ENCODE measurements around the gene KRTAP3-1.

DNA sequence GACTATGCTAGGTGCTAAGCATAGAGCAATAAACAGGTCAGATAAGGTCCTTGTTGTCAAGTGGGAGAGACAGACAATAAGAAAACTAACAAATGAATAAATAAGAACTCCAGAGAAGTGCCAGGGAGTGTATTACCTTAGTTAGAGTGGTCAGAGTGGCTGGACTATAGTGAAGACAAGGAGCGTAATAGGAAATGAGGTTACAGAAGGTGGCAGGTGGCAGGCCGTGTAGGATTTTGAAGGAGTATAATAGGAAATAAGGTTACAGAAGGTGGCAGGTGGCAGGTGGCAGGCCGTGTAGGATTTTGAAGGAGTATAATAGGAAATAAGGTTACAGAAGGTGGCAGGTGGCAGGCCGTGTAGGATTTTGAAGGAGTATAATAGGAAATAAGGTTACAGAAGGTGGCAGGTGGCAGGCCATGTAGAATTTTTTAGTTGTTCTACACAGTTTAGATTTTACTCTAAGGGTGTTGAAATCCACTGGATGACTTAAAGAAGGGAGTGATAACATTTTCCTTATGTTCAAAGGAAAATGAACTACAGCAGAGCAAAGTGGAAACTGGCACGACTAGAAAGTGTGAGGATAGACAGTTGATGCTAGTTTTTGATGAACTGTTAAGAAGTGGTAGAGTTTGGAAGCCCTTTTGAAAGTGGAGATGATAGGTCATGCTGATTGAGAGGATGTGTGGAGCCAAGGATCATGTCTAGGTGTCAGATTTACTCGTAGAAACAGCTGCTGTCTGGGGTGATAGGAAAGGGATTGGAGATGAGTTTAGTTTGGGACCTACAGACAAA is 3.6 kb upstream of the KRTAP3-1 start:
- TF ChIP-seq, protein P1, sequence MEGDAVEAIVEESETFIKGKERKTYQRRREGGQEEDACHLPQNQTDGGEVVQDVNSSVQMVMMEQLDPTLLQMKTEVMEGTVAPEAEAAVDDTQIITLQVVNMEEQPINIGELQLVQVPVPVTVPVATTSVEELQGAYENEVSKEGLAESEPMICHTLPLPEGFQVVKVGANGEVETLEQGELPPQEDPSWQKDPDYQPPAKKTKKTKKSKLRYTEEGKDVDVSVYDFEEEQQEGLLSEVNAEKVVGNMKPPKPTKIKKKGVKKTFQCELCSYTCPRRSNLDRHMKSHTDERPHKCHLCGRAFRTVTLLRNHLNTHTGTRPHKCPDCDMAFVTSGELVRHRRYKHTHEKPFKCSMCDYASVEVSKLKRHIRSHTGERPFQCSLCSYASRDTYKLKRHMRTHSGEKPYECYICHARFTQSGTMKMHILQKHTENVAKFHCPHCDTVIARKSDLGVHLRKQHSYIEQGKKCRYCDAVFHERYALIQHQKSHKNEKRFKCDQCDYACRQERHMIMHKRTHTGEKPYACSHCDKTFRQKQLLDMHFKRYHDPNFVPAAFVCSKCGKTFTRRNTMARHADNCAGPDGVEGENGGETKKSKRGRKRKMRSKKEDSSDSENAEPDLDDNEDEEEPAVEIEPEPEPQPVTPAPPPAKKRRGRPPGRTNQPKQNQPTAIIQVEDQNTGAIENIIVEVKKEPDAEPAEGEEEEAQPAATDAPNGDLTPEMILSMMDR (IDR thresholded peaks at IDR 0.05) = no peak
- TF ChIP-seq POLR2A (IDR thresholded peaks at IDR 0.05) = no peak
